AG10803 (cell line): Measurements from ENCODE around the gene AHR.
"Not testable (repeated sequence)": the region's sequence is repeated elsewhere in the genome, so short reads cannot be mapped to it uniquely, and the experiment has no call there.

ENCODE experiments used
- DNase-seq: peaks from one replicate; pipeline ENCODE4 v3.0.0; 2010; ENCODE audit warnings: low read depth
- H3K4me3 ChIP-seq: 2 replicates; pipeline ENCODE4 v1.5.1; 2011; ENCODE audit warnings: mild to moderate bottlenecking, low read length, control low read depth
- TF ChIP-seq, protein P1 (sequence below): conservative IDR thresholded peaks from 2 replicates; pipeline ENCODE4 v1.5.1; 2011; ENCODE audit warnings: mild to moderate bottlenecking, low read length, control low read depth, inconsistent platforms

The AHR gene

DNA sequence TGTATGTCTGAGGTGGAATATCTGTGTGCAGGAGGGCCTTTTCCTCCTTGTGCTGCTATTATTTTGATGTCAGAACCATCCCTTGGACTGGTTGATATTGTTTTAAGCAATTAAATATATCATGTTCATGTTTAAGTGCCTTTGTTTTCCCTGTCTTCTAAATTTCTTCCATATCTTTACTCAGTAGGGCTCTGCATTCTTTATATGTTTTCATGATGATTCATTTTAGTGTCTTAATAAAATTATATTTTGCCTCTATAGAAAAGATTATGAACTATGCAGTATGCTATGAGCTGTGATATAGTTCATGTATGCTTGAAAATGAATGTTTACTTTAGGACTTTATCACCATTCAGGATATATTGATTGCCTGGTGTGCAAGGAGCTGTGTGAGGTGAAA is 34.8 kb downstream of the AHR start:
- TF ChIP-seq, protein P1, sequence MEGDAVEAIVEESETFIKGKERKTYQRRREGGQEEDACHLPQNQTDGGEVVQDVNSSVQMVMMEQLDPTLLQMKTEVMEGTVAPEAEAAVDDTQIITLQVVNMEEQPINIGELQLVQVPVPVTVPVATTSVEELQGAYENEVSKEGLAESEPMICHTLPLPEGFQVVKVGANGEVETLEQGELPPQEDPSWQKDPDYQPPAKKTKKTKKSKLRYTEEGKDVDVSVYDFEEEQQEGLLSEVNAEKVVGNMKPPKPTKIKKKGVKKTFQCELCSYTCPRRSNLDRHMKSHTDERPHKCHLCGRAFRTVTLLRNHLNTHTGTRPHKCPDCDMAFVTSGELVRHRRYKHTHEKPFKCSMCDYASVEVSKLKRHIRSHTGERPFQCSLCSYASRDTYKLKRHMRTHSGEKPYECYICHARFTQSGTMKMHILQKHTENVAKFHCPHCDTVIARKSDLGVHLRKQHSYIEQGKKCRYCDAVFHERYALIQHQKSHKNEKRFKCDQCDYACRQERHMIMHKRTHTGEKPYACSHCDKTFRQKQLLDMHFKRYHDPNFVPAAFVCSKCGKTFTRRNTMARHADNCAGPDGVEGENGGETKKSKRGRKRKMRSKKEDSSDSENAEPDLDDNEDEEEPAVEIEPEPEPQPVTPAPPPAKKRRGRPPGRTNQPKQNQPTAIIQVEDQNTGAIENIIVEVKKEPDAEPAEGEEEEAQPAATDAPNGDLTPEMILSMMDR = no peak
- DNase-seq = no peak
- no peak overlapping the region for H3K4me3 ChIP-seq

DNA sequence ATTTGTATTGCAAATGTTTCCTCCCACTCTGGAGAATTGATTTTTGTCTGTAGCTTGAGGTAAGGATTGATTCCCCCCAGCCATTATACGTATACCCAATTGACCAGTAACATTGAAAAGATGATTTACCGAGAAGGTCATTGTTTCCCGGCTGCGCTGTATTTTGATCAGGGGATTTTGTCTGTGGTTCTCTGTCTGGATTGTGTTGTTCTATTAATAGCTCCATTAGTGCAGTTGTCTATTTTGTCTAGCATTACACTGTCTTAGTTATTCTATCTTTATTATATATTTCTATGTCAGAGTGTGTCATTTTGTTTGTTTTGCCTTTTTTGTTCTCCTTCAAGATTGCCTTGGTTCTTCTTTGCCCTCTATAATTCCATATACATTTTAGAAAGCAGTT is 37.7 kb downstream of the AHR start:
- DNase-seq = no peak
- TF ChIP-seq, protein P1 = no peak
- H3K4me3 ChIP-seq = no peak overlapping the region

DNA sequence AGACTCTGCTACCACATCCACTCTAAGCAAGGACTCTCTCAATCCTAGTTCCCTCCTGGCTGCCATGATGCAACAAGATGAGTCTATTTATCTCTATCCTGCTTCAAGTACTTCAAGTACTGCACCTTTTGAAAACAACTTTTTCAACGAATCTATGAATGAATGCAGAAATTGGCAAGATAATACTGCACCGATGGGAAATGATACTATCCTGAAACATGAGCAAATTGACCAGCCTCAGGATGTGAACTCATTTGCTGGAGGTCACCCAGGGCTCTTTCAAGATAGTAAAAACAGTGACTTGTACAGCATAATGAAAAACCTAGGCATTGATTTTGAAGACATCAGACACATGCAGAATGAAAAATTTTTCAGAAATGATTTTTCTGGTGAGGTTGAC is 40.7 kb downstream of the AHR start:
- H3K4me3 ChIP-seq = no peak overlapping the region
- DNase-seq = no peak
- TF ChIP-seq, protein P1 = no peak

DNA sequence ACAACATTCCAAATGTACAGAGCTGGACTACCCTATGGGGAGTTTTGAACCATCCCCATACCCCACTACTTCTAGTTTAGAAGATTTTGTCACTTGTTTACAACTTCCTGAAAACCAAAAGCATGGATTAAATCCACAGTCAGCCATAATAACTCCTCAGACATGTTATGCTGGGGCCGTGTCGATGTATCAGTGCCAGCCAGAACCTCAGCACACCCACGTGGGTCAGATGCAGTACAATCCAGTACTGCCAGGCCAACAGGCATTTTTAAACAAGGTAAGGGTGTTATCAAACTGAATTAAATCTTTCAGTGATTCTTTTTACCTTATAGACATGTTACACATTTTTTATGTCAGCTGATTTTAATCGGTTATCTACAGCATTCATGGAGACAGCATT is 41.5 kb downstream of the AHR start:
- no peak overlapping the region for H3K4me3 ChIP-seq
- no peak for DNase-seq
- TF ChIP-seq, protein P1 = no peak

DNA sequence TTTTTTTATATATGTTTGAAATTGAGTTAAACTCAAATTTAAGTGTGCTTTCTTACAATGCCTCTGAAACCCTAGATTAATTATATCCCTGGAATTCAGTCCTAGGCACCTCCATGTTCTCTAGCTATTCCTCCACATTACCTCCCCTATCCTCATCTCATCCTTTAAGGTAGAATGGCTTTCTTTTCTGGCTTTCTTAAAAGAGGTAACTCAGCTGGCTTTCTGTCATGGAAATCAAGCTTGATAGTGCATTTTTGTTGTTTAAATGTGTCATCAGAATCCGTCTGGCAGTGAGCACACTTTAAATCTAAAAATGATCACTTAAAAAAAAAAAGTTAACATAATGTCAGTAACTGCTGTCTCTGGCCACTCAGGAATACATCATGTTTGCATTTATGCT is 42.2 kb downstream of the AHR start:
- no peak for DNase-seq
- TF ChIP-seq, protein P1 = no peak
- no peak overlapping the region for H3K4me3 ChIP-seq

DNA sequence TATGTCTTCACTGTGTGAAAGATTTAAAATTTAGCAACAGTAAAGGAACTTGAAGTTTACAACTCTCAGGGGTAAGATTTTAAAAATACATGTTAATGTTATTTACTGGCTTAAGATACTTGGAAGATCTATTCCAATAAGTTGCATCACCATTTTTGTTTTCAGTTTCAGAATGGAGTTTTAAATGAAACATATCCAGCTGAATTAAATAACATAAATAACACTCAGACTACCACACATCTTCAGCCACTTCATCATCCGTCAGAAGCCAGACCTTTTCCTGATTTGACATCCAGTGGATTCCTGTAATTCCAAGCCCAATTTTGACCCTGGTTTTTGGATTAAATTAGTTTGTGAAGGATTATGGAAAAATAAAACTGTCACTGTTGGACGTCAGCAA is 44.3 kb downstream of the AHR start:
- peak; percentile 32 for DNase-seq
- TF ChIP-seq, protein P1 = no peak
- H3K4me3 ChIP-seq = no peak overlapping the region

DNA sequence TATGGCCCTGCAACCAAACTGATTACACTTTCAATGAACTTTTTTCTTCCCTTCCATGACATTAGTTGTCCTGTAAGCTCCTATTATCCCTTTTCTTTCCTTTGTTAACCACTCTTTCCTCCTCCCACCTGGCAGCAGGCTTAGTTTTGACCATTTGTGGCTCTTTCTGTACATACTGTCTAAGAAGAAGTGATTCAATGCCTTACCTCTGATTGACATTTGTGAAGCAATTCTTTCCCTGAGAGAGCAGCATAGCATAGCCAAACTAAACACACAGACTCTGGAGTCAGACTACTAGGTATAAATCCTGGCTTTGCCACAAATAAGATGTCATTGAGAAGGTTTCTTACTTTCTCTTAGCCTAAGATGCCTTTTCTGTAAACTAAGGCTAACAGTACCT is 48.9 kb downstream of the AHR start:
- TF ChIP-seq, protein P1 = no peak
- DNase-seq = no peak
- H3K4me3 ChIP-seq = no peak overlapping the region

DNA sequence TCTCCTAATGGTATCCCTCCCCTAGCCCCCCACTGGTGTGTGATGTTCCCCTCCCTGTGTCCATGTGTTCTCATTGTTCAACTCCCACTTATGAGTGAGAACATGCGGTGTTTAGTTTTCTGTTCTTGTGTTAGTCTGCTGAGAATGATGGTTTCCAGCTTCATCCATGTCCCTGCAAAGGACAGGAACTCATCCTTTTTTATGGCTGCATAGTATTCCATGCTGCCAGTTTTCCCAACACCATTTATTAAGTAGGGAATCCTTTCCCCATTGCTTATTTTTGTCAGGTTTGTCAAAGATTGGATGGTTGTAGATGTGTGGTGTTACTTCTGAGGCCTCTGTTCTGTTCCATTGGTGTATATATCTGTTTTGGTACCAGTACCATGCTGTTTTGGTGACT is 50.5 kb downstream of the AHR start:
- not testable (repeated sequence) for DNase-seq, H3K4me3 ChIP-seq

DNA sequence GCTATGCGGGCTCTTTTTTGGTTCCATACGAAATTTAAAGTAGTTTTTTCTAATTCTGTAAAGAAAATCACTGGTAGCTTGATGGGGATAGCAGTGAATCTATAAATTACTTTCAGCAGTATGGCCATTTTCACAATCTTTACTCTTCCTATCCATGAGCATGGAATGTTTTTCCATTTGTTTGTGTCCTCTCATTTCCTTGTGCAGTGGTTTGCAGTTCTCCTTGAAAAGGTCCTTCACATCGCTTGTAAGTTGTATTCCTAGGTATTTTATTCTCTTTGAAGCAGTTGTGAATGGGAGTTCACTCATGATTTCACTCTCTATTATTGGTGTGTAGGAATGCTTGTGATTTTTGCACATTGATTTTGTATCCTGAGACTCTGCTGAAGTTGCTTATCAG is 51.9 kb downstream of the AHR start:
- not testable (repeated sequence) for DNase-seq, H3K4me3 ChIP-seq

DNA sequence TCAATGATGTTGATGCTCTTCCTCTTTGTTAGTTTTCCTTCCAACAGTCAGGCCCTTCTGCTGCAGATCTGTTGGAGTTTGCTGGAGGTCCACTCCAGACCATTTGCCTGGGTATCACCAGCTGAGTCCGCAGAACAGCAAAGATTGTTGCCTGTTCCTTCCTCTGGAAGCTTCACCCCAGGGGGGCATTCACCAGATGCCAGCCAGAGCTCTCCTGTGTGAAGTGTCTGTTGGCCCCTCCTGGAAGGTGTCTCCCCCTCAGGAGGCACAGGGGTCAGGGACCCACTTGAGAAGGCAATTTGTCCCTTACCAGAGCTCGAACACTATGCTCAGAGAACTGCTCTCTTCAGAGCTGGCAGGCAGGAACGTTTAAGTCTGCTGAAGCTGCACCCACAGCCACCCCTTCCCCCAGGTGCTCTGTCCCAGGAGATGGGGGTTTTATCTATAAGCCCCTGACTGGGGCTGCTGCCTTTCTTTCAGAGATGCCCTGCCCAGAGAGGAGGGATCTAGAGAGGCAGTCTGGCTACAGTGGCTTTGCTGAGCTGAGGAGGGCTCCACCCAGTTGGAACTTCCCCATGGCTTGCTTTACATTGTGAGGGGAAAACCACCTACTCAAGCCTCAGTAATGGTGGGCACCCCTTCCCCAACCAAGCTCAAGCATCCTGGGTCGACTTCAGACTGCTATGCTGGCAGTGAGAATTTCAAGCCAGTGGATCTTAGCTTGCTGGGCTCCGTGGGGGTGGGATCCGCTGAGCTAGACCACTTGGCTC is 55.4 kb downstream of the AHR start:
- not testable (repeated sequence) for DNase-seq, H3K4me3 ChIP-seq
